A549 (cell line): ENCODE data around the gene CCDC47. TPM values are rescaled to one million over a fixed set of nuclear protein-coding genes. Genes with fewer than 3 reads are reported as not detected.

ENCODE experiments used
- ATAC-seq, 2 experiments: fragments of 200-7000 bp in 1 of 2; fragments of >200 bp in 1 of 2; cut with Nextera tagmentation in 1 of 2; cut with Tn5 transposase in 1 of 2; 3 replicates each; pipeline versions ENCODE4 v1.8.0 to v1.9.1; 2018 to 2020; ENCODE audit warnings: mild to moderate bottlenecking in 1 of 2, moderate library complexity in 1 of 2
- CTCF ChIA-PET: fragments of 300-600 bp; sonication (Branson Sonifier 250); formaldehyde crosslinking; extraction: SDS; loops from one replicate; lab custom pipeline; 2021; ENCODE audit warnings: antibody characterized with exemption, inconsistent platforms; lab: Yijun Ruan, JAX
- POLR2A ChIA-PET: fragments of 350-600 bp; formaldehyde crosslinking; extraction: SDS; loops from one replicate; lab custom pipeline; 2021; ENCODE audit warnings: antibody characterized with exemption, inconsistent platforms; lab: Yijun Ruan, JAX
- DNase-seq, 2 experiments: peaks; one replicate each; pipeline versions ENCODE4 v3.0.0 to v3.0.0-alpha.2; 2011 to 2016; ENCODE audit warnings: low read depth in 1 of 2, low spot score in 1 of 2
- FAIRE-seq: peaks from 2 replicates; lab custom pipeline; 2011; peaks lifted over from hg19 to GRCh38; lab: Jason Lieb, UNC
- H3K27ac ChIP-seq, 2 experiments: fragments of >200 bp; sonication (Bioruptor Twin); formaldehyde crosslinking; 3 replicates each; pipeline ENCODE4 v1.5.1; 2016 to 2017
- H3K4me1 ChIP-seq: fragments of >200 bp; sonication (Bioruptor Twin); formaldehyde crosslinking; 3 replicates; pipeline ENCODE4 v1.6.1; 2016
- H3K4me2 ChIP-seq: fragments of >200 bp; sonication (Bioruptor Twin); formaldehyde crosslinking; 3 replicates; pipeline ENCODE4 v1.6.1; 2016
- H3K4me3 ChIP-seq: fragments of >200 bp; sonication (Bioruptor Twin); formaldehyde crosslinking; 3 replicates; pipeline ENCODE4 v1.5.1; 2016
- H3K9me3 ChIP-seq: fragments of >200 bp; sonication (Bioruptor Twin); formaldehyde crosslinking; 3 replicates; pipeline ENCODE4 v1.6.1; 2016
- BCL3 ChIP-seq: fragments of >200 bp; sonication (Bioruptor Twin); formaldehyde crosslinking; IDR thresholded peaks from 3 replicates; pipeline ENCODE4 v1.6.1; 2016
- CBX2 ChIP-seq: fragments of 200-600 bp; sonication (generic); IDR thresholded peaks from 2 replicates; pipeline ENCODE4 v1.6.1; 2016; ENCODE audit warnings: low read depth, mild to moderate bottlenecking, borderline replicate concordance
- CEBPB ChIP-seq, 2 experiments: fragments of >200 bp in 1 of 2; sonication (Bioruptor Twin) in 1 of 2; formaldehyde crosslinking in 1 of 2; IDR thresholded peaks; 2 replicates each; pipeline ENCODE4 v1.6.1; 2012 to 2016
- CHD2 ChIP-seq: fragments of 150-350 bp; IDR thresholded peaks from 2 replicates; pipeline ENCODE4 v1.6.1; 2014; ENCODE audit warnings: low read length; ENCODE audit not compliant: partially characterized antibody
- CTCF ChIP-seq: fragments of >200 bp; sonication (Bioruptor Twin); formaldehyde crosslinking; IDR thresholded peaks from 3 replicates; pipeline ENCODE4 v1.5.1; 2016
- FOSL2 ChIP-seq, 2 experiments: fragments of 450-650 bp in 1 of 2; fragments of >200 bp in 1 of 2; sonication (Bioruptor Twin) in 1 of 2; formaldehyde crosslinking; IDR thresholded peaks; 2 replicates each; pipeline versions ENCODE4 v1.5.0 to v1.6.1; 2016 to 2020; ENCODE audit warnings: mild to moderate bottlenecking in 1 of 2, moderate library complexity in 1 of 2
- HOXA7 ChIP-seq: fragments of 250-450 bp; sonication (Bioruptor Pico); IDR thresholded peaks from 2 replicates; pipeline ENCODE4 v1.5.0; 2020; ENCODE audit warnings: mild to moderate bottlenecking, moderate library complexity
- HOXB13 ChIP-seq: fragments of 250-450 bp; sonication (Bioruptor Pico); IDR thresholded peaks from 2 replicates; pipeline ENCODE4 v1.5.0; 2020; ENCODE audit warnings: low read depth, mild to moderate bottlenecking, moderate library complexity
- KDM5A ChIP-seq: fragments of 200-600 bp; sonication (generic); IDR thresholded peaks from 2 replicates; pipeline ENCODE4 v1.6.1; 2016; ENCODE audit warnings: antibody characterized with exemption, mild to moderate bottlenecking
- MAX ChIP-seq: IDR thresholded peaks from 2 replicates; pipeline ENCODE4 v1.6.1; 2012
- MYC ChIP-seq: IDR thresholded peaks from 2 replicates; pipeline ENCODE4 v1.6.1; 2012; ENCODE audit warnings: mild to moderate bottlenecking, inconsistent platforms, low read length, improper control_type of control experiment, borderline replicate concordance
- NFE2L2 ChIP-seq: fragments of 150-350 bp; conservative IDR thresholded peaks from 2 replicates; pipeline ENCODE4 v1.6.1; 2014; ENCODE audit warnings: low read length
- NPAS2 ChIP-seq: fragments of 250-450 bp; sonication (Bioruptor Pico); IDR thresholded peaks from 2 replicates; pipeline ENCODE4 v1.8.0; 2022; ENCODE audit warnings: mild to moderate bottlenecking, moderate library complexity, borderline replicate concordance
- NR3C1 ChIP-seq: fragments of >200 bp; sonication (Bioruptor Twin); formaldehyde crosslinking; IDR thresholded peaks from 3 replicates; pipeline ENCODE4 v1.6.1; 2017
- RAD21 ChIP-seq, 2 experiments: fragments of >200 bp in 1 of 2; sonication (Bioruptor Twin) in 1 of 2; formaldehyde crosslinking in 1 of 2; IDR thresholded peaks in 1 of 2; conservative IDR thresholded peaks in 1 of 2; 2 replicates in 1 of 2; 3 replicates in 1 of 2; pipeline ENCODE4 v1.6.1; 2012 to 2018; ENCODE audit warnings: inconsistent platforms in 1 of 2
- RCOR1 ChIP-seq: fragments of 150-350 bp; IDR thresholded peaks from 2 replicates; pipeline ENCODE4 v1.6.1; 2014; ENCODE audit warnings: antibody characterized with exemption, low read length, low read depth
- RFX5 ChIP-seq: fragments of 450-650 bp; IDR thresholded peaks from 2 replicates; pipeline ENCODE4 v1.7.1; 2014; ENCODE audit warnings: antibody characterized with exemption, mild to moderate bottlenecking, moderate library complexity
- RNF2 ChIP-seq: fragments of 200-600 bp; sonication (generic); IDR thresholded peaks from 2 replicates; pipeline ENCODE4 v1.6.1; 2016; ENCODE audit warnings: low read depth, mild to moderate bottlenecking, antibody characterized with exemption, moderate library complexity, borderline replicate concordance
- SMC3 ChIP-seq: fragments of >200 bp; sonication (Bioruptor Twin); formaldehyde crosslinking; IDR thresholded peaks from 3 replicates; pipeline ENCODE4 v1.6.1; 2018; ENCODE audit warnings: inconsistent platforms
- TP53 ChIP-seq: fragments of 250-450 bp; sonication (Bioruptor Pico); IDR thresholded peaks from 2 replicates; pipeline ENCODE4 v1.5.0; 2021; ENCODE audit warnings: mild to moderate bottlenecking, moderate library complexity
- ZC3H11A ChIP-seq: fragments of 450-650 bp; IDR thresholded peaks from 2 replicates; pipeline ENCODE4 v1.6.1; 2014; ENCODE audit warnings: antibody characterized with exemption, mild to moderate bottlenecking
- ZNF302 ChIP-seq: fragments of 250-450 bp; sonication (Bioruptor Pico); IDR thresholded peaks from 2 replicates; pipeline ENCODE4 v1.9.0; 2021; ENCODE audit warnings: inconsistent platforms, mild to moderate bottlenecking, moderate library complexity
- WGBS: methylation state at CpG from one replicate; pipeline ENCODE4 v1.1.6; 2017; ENCODE audit errors: missing lambda C conversion rate; 5-methylcytosine and 5-hydroxymethylcytosine counted together
- polyA plus RNA-seq, 4 experiments: library from polyadenylated mRNA; depleted of rRNA in 3 of 4; stranded (reverse); fragments of >200 nt; fragmentation: RNase III in 1 of 4; extraction: RNeasy Plus Mini Kit Qiagen cat#74134 plus additional on column Dnase treatment in 1 of 4; gene quantifications; 2 replicates in 3 of 4; 3 replicates in 1 of 4; pipeline ENCODE4 v1.2.3, GENCODE V29; 2011 to 2017
- TF ChIP-seq, protein P1 (sequence below): fragments of >200 bp; sonication (Bioruptor Twin); formaldehyde crosslinking; IDR thresholded peaks from 2 replicates; pipeline ENCODE4 v1.6.1; 2016
- TF ChIP-seq, protein P2 (sequence below): fragments of 250-450 bp; sonication (Bioruptor Pico); IDR thresholded peaks from 2 replicates; pipeline ENCODE4 v1.5.0; 2020; ENCODE audit warnings: low read depth, mild to moderate bottlenecking, moderate library complexity

CCDC47 gene
- polyA plus RNA-seq, 2 of the 4 experiments (the other 2 are of a cell fraction) = 141 to 163 TPM

DNA sequence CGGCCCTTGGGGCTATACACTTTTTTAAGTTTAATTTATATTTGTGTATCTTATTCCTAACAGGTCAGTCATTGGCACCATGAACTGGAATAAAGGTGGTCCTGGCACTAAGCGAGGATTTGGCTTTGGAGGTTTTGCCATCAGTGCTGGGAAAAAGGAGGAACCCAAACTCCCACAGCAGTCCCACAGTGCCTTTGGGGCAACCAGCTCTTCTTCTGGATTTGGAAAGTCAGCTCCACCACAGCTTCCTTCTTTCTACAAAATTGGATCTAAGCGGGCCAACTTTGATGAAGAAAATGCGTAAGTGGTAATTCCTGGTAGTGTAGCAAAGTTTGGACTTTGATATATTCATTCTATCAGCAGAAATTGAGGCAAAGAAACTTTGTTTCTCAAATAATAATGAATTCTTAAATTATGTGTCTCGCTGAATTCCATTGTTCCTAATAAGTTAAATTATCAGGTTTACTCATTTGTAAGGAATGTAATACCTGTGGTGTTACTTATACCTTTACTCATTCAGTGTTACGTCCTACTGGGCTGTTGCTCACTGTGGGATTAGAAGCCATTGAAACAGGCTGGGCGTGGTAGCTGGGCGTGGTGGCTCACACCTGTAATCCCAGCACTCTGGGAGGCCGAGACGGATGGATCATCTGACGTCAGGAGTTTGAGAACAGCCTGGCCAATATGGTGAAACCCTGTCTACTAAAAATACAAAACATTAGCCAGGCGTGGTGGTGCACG is 13.7 kb upstream of the CCDC47 start:
- ATAC-seq (no peak), FAIRE-seq (no peak), DNase-seq (no peak)
- ChIA-PET CTCF (interaction anchor here (1.6 to 2.0 kb wide), 2 partner anchors 11 to 34 kb away, joined by 3 to 9 read pairs; no protein-coding TSS in a partner anchor), POLR2A (interaction anchor here (1.2 kb wide), 1 partner anchor 13 kb away, joined by 3 read pairs; the partner anchor contains the start of genes CCDC47 and DDX42)
- H3K9me3 ChIP-seq = no peaks in the 10 kb centered on the region
- TF ChIP-seq CBX2 (no peak), ZC3H11A (no peak), NPAS2 (no peak), FOSL2 (IDR thresholded peaks at IDR 0.05) (no peak), FOSL2 (CRISPR knock-in tag; IDR thresholded peaks at IDR 0.05) (no peak), RAD21 (conservative IDR thresholded peaks at IDR 0.05 in 1 of 2, IDR thresholded peaks at IDR 0.05 in 1 of 2) (no peak), SMC3 (no peak), KDM5A (no peak), CTCF (no peak)
- no peak overlapping the region for H3K4me2 ChIP-seq
- no peak overlapping the region for H3K27ac ChIP-seq
- no peak overlapping the region for H3K4me3 ChIP-seq
- 94% methylated on average over 13 of the region's 13 CpGs for WGBS
- H3K4me1 ChIP-seq = peaks cover 18% of the 10 kb centered on the region; the same call in 2 of the 3 replicates

GRCh38 chr17:63786117-63786516 is 12.7 kb upstream of the CCDC47 start:
- ChIA-PET POLR2A (interaction anchor here (1.2 kb wide), 1 partner anchor 12 kb away, joined by 3 read pairs; the partner anchor contains the start of genes CCDC47 and DDX42), CTCF (interaction anchor here (1.0 to 2.0 kb wide), 3 partner anchors 8 to 35 kb away, joined by 3 to 9 read pairs (median 3); no protein-coding TSS in a partner anchor)
- DNase-seq (no peak), ATAC-seq (no peak), FAIRE-seq (no peak)
- Histone ChIP-seq H3K9me3 (no peaks in the 10 kb centered on the region), H3K4me1 (peaks cover 18% of the 10 kb centered on the region; the same call in 2 of the 3 replicates), H3K27ac (no peak overlapping the region), H3K4me3 (no peak overlapping the region), H3K4me2 (no peak overlapping the region)
- 97% methylated on average over 1 of the region's 1 CpG for WGBS
- TF ChIP-seq, protein P1, sequence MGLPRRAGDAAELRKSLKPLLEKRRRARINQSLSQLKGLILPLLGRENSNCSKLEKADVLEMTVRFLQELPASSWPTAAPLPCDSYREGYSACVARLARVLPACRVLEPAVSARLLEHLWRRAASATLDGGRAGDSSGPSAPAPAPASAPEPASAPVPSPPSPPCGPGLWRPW = no peak
- TF ChIP-seq TP53 (CRISPR knock-in tag) (no peak), ZNF302 (CRISPR knock-in tag) (no peak), NR3C1 (no peak), SMC3 (no peak), CHD2 (no peak), HOXA7 (CRISPR knock-in tag) (no peak), CEBPB (IDR thresholded peaks at IDR 0.05) (no peak), FOSL2 (IDR thresholded peaks at IDR 0.05) (no peak), FOSL2 (CRISPR knock-in tag; IDR thresholded peaks at IDR 0.05) (no peak), RFX5 (no peak), NPAS2 (no peak), BCL3 (no peak), RNF2 (no peak), MYC (no peak), HOXB13 (CRISPR knock-in tag) (no peak), MAX (no peak), NFE2L2 (no peak), RCOR1 (no peak)
- TF ChIP-seq, protein P2, sequence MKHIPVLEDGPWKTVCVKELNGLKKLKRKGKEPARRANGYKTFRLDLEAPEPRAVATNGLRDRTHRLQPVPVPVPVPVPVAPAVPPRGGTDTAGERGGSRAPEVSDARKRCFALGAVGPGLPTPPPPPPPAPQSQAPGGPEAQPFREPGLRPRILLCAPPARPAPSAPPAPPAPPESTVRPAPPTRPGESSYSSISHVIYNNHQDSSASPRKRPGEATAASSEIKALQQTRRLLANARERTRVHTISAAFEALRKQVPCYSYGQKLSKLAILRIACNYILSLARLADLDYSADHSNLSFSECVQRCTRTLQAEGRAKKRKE (CRISPR knock-in tag) = no peak
